Dendritic cell treated with granulocyte-macrophage colony-stimulating factor and Interleukin-4, amounts not matched to agents 40 ng/mL and 50 ng/mL, for 4 days (primary cell): ENCODE measurements around the gene ARFGAP2.
"Not testable (repeated sequence)": the region's sequence is repeated elsewhere in the genome, so short reads cannot be mapped to it uniquely, and the experiment has no call there.

Experiments used
- H3K27ac Mint-ChIP-seq: one replicate; pipeline ENCODE4 v1.8.0; 2022; ENCODE audit warnings: mild to moderate bottlenecking, mixed read lengths
- H3K27me3 Mint-ChIP-seq: one replicate; pipeline ENCODE4 v1.8.0; 2022; ENCODE audit warnings: mild to moderate bottlenecking, mixed read lengths
- H3K36me3 Mint-ChIP-seq: one replicate; pipeline ENCODE4 v1.8.0; 2022; ENCODE audit warnings: low read depth, mixed read lengths
- H3K4me1 Mint-ChIP-seq: one replicate; pipeline ENCODE4 v1.8.0; 2022; ENCODE audit warnings: low read depth, mixed read lengths
- H3K4me3 Mint-ChIP-seq: one replicate; pipeline ENCODE4 v1.8.0; 2022; ENCODE audit warnings: mild to moderate bottlenecking, moderate library complexity, mixed read lengths
- H3K9me3 Mint-ChIP-seq: one replicate; pipeline ENCODE4 v1.8.0; 2022; ENCODE audit warnings: mixed read lengths
- intact Hi-C: fragments of 100-400 bp; cut with micrococcal nuclease; formaldehyde crosslinking; loops from one replicate; pipeline ENCODE4 v1.15.0; 2022

Gene ARFGAP2

DNA sequence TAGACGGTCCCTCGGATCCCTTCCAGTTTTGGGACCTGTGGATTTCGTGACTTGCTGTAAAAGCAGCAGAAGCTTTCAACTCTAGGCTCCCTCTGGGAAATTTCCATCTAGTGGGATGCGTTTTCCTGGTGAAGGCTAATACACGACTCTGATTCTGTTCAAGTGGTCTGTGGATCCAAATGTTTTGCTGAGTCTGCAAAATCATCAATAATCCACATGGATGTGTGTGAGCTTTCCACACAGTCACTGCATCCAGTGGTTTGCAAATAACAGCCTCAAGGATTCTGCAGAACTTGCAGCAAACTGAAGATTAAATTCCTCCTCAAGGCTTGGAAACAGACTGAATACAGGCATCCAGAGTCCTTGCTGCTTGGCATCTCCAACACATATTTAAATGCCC, 25.9 kb upstream of the ARFGAP2 start:
- H3K27me3 Mint-ChIP-seq: peaks cover 23% of the 10 kb centered on the region
- no peak overlapping the region for H3K27ac Mint-ChIP-seq
- H3K4me1 Mint-ChIP-seq: no peaks in the 10 kb centered on the region
- H3K36me3 Mint-ChIP-seq: no peaks in the 10 kb centered on the region
- H3K4me3 Mint-ChIP-seq: no peak overlapping the region
- H3K9me3 Mint-ChIP-seq: no peaks in the 10 kb centered on the region
- intact Hi-C loops: no loop called here

DNA sequence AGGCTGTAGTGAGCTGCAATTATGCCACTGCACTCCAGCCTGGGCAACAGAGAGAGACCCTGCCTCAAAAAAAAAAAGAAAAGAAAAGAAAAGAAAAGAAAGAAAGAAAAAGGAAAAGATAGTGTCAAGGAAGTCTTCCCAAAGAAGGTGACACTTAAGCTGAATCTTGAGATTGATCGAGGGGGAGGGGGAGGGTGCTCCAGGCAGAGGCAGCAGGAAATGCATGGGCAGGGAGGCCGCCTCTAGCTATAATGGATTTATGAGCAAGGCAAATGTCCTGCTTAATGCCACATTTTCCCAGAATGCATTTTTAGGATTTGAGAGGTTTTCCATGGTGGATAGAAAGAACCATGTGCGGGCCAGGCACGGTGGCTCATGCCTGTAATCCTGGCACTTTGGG, 24.3 kb upstream of the ARFGAP2 start:
- Mint-ChIP-seq H3K4me3 (no peak overlapping the region), H3K4me1 (no peaks in the 10 kb centered on the region), H3K9me3 (no peaks in the 10 kb centered on the region), H3K27ac (no peak overlapping the region), H3K27me3 (peaks cover 24% of the 10 kb centered on the region), H3K36me3 (no peaks in the 10 kb centered on the region)
- intact Hi-C loops: no loop called here

DNA sequence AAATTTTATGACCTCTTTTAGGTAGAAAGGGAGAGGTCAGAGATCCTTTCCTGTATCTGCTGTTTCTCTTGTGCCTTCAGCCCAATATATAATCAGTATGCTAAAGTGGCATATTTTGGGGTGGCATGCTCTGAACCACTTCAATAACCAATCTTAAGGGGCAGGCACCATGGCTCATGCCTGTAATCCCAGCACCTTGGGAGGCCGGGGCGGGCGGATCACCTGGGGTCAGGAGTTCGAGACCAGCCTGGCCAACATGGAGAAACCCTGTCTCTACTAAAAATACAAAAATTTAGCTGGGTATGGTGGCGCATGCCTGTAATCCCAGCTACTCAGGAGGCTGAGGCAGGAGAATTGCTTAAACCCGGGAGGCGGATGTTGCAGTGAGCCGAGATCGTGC, 21.5 kb upstream of the ARFGAP2 start:
- peaks cover 27% of the 10 kb centered on the region for H3K27me3 Mint-ChIP-seq
- H3K36me3 Mint-ChIP-seq, H3K4me3 Mint-ChIP-seq, H3K27ac Mint-ChIP-seq, intact Hi-C loops, H3K4me1 Mint-ChIP-seq, H3K9me3 Mint-ChIP-seq: not testable (repeated sequence)

DNA sequence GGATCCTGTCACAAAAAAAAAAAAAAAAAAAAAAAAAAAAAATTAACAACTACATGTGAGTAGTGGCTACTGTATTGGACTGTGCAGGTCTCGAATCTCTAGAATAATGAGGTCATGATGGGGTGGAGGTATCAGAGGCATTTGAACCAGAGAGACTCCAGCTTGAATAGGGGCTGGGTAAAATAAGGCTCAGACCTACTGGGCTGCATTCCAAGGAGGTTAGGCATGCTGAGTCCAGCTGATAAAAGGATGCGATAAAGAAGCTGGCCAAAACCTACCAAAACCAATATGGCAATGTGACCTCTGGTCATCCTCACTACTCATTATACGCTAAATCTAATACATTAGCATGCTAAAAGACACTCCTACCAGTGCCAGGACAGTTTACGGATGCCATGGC, 15.4 kb upstream of the ARFGAP2 start:
- H3K9me3 Mint-ChIP-seq: no peaks in the 10 kb centered on the region
- intact Hi-C loops: no loop called here
- H3K27ac Mint-ChIP-seq: no peak overlapping the region
- H3K4me1 Mint-ChIP-seq: peaks cover 7% of the 10 kb centered on the region
- no peaks in the 10 kb centered on the region for H3K36me3 Mint-ChIP-seq
- H3K27me3 Mint-ChIP-seq: peaks cover 52% of the 10 kb centered on the region
- H3K4me3 Mint-ChIP-seq: no peak overlapping the region

DNA sequence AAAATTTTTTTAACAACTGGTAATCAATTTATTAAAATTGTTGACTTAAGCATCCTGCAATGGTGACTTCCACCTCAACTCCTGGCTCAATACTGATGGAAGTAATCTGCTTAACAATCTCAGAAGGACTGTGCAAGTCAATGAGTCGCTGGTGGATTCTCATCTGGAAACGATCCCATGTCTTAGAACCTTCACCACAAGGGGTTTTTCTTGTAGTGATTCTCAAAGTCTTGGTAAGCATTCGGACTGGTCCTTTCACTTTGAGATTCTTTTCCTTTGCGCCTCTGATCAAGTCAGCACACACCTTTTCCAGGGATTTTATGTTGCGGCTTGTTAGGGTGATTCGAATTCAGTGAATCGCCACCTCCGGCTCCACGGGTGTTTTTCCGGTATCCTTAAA, 14.5 kb upstream of the ARFGAP2 start:
- H3K27ac Mint-ChIP-seq, H3K36me3 Mint-ChIP-seq, H3K4me3 Mint-ChIP-seq, intact Hi-C loops, H3K9me3 Mint-ChIP-seq: not testable (repeated sequence)
- Mint-ChIP-seq H3K27me3 (peaks cover 57% of the 10 kb centered on the region), H3K4me1 (peaks cover 15% of the 10 kb centered on the region)

DNA sequence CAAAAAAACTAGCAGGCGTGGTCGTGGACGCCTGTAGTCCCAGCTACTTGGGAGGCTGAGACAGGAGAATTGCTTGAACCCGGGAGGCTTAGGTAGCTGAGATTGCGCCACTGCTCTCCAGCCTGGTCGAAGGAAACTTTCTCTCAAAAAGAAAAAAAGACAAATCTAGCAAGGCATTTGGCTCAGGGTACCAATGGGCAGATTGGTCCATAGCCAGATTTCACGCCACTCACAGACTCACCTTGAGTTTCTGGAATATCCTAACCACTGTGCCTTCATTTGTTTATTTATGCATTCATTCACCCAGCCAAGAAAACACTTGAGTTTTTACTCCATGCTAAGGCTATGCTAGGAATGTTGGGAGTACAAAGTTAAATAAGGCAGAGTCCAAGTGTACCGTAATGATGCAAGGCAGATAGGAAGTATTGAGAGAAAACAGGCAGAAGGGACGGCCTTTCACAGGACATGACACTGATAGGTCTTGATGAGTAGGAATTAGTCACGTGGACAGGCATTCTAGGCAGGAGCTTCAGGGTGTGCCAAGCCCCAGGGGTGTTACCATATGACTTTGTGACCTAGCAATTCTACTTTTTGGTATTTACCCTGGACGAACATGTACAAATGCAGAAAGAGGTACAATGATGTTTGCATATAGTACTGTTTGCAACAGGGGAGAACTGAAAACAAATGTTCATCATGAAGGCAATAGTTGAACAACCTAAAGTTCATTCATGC, 12.6 kb upstream of the ARFGAP2 start:
- H3K36me3 Mint-ChIP-seq: no peaks in the 10 kb centered on the region
- H3K9me3 Mint-ChIP-seq: no peaks in the 10 kb centered on the region
- no peak overlapping the region for H3K4me3 Mint-ChIP-seq
- H3K27ac Mint-ChIP-seq: no peak overlapping the region
- H3K4me1 Mint-ChIP-seq: peaks cover 17% of the 10 kb centered on the region
- H3K27me3 Mint-ChIP-seq: peaks cover 72% of the 10 kb centered on the region
- intact Hi-C loops: no loop called here

DNA sequence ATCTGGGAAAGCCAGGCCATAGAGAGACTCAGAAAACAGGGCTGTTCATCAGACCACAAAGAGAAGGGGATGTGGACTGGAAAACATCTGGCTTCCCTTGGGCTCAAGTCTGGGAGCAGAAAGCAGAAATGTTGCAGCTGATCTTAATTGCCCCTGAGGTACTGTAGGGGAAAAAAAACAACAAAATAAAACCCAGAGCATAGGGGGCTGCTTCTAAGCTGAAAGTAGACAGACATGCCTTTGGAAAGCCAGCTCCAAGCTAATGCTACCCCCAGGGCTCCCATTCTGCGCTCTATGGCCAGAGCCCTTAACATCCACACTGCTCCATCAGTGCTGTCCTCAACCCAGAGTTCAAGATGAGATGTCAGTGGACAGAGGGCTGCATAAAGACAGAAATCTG, 11.6 kb upstream of the ARFGAP2 start:
- H3K27ac Mint-ChIP-seq: no peak overlapping the region
- no peaks in the 10 kb centered on the region for H3K36me3 Mint-ChIP-seq
- peaks cover 26% of the 10 kb centered on the region for H3K4me1 Mint-ChIP-seq
- intact Hi-C loops: no loop called here
- H3K9me3 Mint-ChIP-seq: no peaks in the 10 kb centered on the region
- H3K4me3 Mint-ChIP-seq: no peak overlapping the region
- H3K27me3 Mint-ChIP-seq: peaks cover 80% of the 10 kb centered on the region

DNA sequence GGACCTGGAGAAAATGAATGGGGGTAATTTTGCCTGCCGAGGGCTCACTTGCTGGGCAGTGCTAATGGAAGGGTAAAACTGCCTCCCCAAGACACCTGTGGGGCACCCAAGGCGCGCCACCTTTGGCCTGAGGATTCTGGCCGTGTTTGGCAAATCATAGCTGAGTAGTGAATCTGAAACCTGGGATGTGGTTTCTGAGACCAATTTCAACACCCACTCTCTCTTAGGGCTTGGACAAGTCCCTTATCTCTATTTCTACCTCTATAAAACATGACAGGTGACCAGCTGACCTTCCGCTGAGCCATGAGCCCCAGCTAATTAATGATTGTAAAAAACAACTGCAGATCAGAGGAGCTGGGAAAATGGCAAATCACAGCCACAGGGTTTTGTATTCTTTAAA, 11.0 kb upstream of the ARFGAP2 start:
- Mint-ChIP-seq H3K9me3 (no peaks in the 10 kb centered on the region), H3K27ac (no peak overlapping the region), H3K4me3 (no peak overlapping the region), H3K27me3 (peaks cover 79% of the 10 kb centered on the region), H3K4me1 (peaks cover 28% of the 10 kb centered on the region), H3K36me3 (no peaks in the 10 kb centered on the region)
- intact Hi-C loops: no loop called here

DNA sequence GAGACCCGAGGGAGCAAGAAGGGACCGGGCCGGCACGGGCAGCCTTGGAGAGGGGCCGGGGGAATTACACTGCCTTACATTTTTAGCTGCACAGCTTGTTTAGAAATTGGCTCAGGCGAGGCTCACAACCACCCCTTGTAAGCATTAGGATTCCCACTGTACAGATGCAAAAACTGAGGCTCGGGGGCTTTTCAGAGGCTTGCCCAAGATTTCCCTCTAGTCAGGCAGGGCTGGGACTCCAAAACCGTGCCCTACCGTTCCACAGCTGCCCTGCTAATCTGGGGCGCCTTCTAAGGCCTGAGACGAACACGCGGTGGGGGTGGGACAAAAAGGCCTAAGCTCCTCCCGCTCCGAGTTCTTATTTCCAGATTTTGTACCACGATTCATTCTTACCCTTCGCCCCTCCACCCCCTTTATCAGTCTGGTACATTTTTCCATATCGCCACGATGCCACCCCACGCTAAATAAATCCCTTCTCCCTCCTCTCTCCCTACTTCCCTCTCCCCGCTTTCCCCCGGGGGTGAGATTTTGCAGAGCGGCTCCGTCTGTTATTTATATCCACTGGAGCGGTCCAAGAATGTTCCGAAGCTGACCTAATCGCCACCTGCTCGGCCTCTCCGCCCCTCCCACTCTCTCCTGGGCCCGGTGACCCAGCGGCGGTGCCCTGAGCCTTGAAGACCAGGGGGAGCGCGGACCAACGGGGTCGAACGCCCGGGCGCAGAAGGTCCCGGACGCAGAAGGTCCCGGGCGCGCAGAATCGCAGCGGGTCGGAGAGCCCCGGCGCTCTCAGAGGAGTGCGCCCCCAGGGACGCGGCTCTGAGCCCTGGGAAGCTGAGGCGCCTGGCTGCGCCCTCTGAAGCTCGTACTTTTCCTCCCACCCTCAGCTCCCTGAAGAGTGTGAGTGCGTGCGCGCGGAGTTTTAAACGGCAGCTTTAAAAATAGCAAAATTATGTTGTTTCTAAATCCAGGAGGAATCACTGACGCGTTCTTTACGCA, 10.3 kb upstream of the ARFGAP2 start:
- H3K27me3 Mint-ChIP-seq: peaks cover 77% of the 10 kb centered on the region
- intact Hi-C loops: no loop called here
- no peaks in the 10 kb centered on the region for H3K36me3 Mint-ChIP-seq
- H3K27ac Mint-ChIP-seq: no peak overlapping the region
- H3K4me3 Mint-ChIP-seq: peak overlapping the region; percentile 74
- H3K4me1 Mint-ChIP-seq: peaks cover 28% of the 10 kb centered on the region
- H3K9me3 Mint-ChIP-seq: no peaks in the 10 kb centered on the region

DNA sequence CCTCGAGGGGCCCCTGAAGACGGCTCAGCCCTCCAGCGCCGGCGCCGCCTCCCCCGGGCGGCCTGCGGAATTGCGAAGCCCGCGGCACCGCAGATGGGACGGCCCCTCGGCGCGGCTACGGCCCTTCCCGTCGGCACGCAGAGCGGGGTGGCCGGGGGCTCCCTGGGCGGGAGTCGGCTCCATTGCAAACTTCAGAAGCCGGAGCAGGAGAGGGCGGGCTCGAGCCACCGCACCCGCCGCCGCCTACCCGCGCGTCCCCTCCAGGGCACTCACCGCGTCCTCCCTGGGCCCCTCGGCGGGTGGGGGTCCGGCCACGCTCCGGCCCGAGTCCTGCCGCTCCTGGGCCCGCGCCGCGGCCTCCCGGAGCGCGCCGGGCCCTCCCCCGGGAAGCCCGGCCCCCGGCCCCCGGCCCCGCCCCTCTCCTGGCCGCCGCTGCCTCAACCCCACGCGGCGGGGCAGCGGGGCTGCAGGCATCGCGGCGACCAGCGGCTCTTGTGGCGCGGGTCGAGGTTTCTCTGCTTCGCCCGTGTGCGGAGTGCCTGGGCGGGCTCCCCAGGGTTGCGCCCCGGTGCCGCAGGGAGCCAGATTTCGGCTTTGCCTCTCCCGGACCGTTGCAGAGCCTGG, 9.5 kb upstream of the ARFGAP2 start, which contains the start of gene PACSIN3:
Gene PACSIN3, minus strand, starts transcription at position 359 of the 624 bp plus-strand sequence. CDS start 3,707 bp downstream, outside the sequence.
- peaks cover 70% of the 10 kb centered on the region for H3K27me3 Mint-ChIP-seq
- no peaks in the 10 kb centered on the region for H3K9me3 Mint-ChIP-seq
- intact Hi-C loops: no loop called here
- H3K36me3 Mint-ChIP-seq: no peaks in the 10 kb centered on the region
- H3K27ac Mint-ChIP-seq: no peak within 1 kb of the TSS
- H3K4me3 Mint-ChIP-seq: peak within 1 kb of the TSS; percentile 74
- peaks cover 28% of the 10 kb centered on the region for H3K4me1 Mint-ChIP-seq

DNA sequence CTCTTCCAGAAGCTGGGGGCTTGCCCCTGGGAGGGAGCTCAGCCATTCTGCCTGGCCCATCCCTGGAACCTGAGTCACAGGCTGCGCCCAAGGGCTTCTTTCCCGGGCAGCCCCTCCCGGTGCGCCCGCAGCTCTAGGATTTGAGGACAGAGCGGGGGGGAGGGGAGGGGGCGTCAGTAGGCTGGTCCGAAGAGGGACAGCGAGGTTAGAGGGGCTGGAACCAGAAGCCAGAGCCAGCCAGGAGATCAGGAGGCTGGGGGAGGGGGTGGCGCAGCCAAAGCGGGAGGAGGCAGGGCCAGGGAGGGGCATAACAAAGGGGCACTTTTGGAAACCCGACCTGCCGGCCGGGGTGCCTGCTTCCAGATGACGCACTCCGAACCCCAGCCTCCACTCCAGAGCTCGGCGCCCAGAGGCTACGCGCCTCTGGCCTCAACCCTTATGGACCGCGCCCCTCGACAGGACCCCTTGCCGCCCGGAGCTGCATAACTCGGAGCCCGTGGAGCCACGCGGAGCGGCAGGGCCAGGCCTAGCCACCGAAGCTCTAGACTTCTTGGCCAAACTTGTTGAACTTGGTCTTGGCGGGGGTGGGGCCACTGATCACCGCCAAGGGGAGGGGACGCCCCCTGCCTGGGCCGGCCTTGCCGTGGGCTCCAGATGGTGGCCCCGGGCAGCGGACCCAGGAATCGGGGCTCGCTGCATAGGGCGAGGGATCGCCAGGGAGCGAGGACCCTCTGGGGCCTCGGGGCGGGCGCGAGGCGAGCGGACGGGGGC, 8.8 kb upstream of the ARFGAP2 start:
- peak overlapping the region; percentile 53 for H3K4me3 Mint-ChIP-seq
- H3K36me3 Mint-ChIP-seq: no peaks in the 10 kb centered on the region
- no peak overlapping the region for H3K27ac Mint-ChIP-seq
- H3K9me3 Mint-ChIP-seq: no peaks in the 10 kb centered on the region
- H3K27me3 Mint-ChIP-seq: peaks cover 66% of the 10 kb centered on the region
- H3K4me1 Mint-ChIP-seq: peaks cover 28% of the 10 kb centered on the region
- intact Hi-C loops: no loop called here

DNA sequence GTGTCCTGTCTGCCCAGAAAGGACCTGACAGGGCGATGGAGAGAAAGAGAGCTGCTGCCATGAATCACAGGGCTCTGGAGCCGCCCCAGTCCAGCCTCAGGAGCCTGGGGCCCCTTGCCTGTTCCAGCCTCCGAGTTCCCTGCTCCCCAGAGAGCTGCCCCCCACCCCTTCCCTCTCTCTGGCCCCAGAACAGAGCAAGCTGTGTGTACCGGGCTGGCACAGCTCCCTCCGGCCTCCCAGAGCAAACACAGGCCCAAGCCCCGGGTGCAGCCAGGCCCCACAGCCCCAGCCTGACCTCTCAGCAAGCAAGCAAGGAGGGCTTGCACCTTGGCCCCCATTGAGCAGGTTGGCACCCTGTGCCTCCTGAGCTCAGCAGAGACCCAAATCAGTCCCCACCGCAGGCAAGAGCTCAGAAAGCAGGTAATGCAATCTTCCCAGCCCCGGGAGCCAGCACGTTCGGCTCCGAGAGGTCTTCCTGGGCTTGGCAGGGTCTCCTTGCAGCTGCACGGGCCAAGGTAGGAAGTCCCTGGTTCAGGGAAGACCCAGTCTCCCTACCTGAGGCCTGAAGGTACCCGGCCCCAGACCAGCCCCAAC, 8.1 kb upstream of the ARFGAP2 start:
- H3K36me3 Mint-ChIP-seq: no peaks in the 10 kb centered on the region
- H3K27ac Mint-ChIP-seq: no peak overlapping the region
- H3K27me3 Mint-ChIP-seq: peaks cover 59% of the 10 kb centered on the region
- H3K4me3 Mint-ChIP-seq: no peak overlapping the region
- H3K9me3 Mint-ChIP-seq: no peaks in the 10 kb centered on the region
- intact Hi-C loops: no loop called here
- H3K4me1 Mint-ChIP-seq: peaks cover 28% of the 10 kb centered on the region

DNA sequence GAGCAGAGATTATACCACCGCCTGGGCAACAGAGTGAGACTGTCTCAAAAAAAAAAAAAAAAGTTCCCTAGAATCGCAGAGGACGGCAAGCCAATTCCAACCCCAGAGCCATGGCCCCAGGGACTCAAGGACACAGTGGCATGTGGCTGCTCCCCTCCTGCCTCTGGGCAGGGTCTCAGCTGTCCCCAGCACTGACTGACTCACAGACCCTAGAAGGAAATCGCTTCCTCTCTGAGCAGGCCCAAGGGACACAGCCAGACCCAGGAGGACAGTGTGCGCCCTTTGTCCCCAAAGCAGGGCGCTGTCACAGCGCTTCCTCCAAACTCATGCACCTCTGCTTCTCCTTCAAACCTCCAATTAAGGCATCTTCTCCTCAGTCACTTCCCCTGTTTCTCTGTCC, 7.3 kb upstream of the ARFGAP2 start:
- Mint-ChIP-seq H3K27ac (no peak overlapping the region), H3K4me1 (peaks cover 28% of the 10 kb centered on the region), H3K4me3 (no peak overlapping the region), H3K36me3 (no peaks in the 10 kb centered on the region), H3K9me3 (no peaks in the 10 kb centered on the region), H3K27me3 (peaks cover 51% of the 10 kb centered on the region)
- intact Hi-C loops: no loop called here
